NCI-H82 treated with DMSO at 0.1 percent for 48 hours (cell line): ENCODE data around the gene MYADML2.
A peak's percentile ranks its signal among the peaks of the same experiment; 100 is the strongest.

Experiments
- DNase-seq: peaks from one replicate; lab custom pipeline; 2025; ENCODE audit not compliant: unreplicated experiment; lab: John Stamatoyannopoulos, UW

MYADML2 gene

GRCh38 chr17:81978524-81979298, 31.7 kb upstream of the MYADML2 start:
- no peak for DNase-seq

- DNase-seq: peak; percentile 64
These were observed 30.3 kb upstream of the MYADML2 start, which contains the start of gene ASPSCR1 for GRCh38 chr17:81977211-81977808. Gene ASPSCR1, plus strand, starts transcription at chr17:81977629. Its CDS starts 18 bp downstream, at chr17:81977647.

GRCh38 chr17:81976332-81977210, 29.5 kb upstream of the MYADML2 start:
- no peak for DNase-seq

GRCh38 chr17:81973432-81973831, 26.4 kb upstream of the MYADML2 start:
- DNase-seq: no peak

- no peak for DNase-seq
These were observed 22.1 kb upstream of the MYADML2 start for GRCh38 chr17:81968850-81969812.

- DNase-seq: no peak
These were observed 21.3 kb upstream of the MYADML2 start for GRCh38 chr17:81968396-81968745.

- DNase-seq: peak; percentile 79
These were observed 20.7 kb upstream of the MYADML2 start for GRCh38 chr17:81967533-81968395.

GRCh38 chr17:81967244-81967532, 20.2 kb upstream of the MYADML2 start:
- no peak for DNase-seq

- peak; percentile 66 for DNase-seq
These were observed 19.6 kb upstream of the MYADML2 start for GRCh38 chr17:81966343-81967243.

- DNase-seq: no peak
These were observed 17.2 kb upstream of the MYADML2 start for GRCh38 chr17:81964081-81964849.

GRCh38 chr17:81962499-81963441, 15.7 kb upstream of the MYADML2 start:
- DNase-seq: no peak

GRCh38 chr17:81961521-81962498, 14.8 kb upstream of the MYADML2 start:
- DNase-seq: no peak

- no peak for DNase-seq
These were observed 14.1 kb upstream of the MYADML2 start, which contains the start of gene NOTUM for GRCh38 chr17:81961087-81961511. Gene NOTUM, minus strand, starts transcription at chr17:81961187. Its CDS starts 278 bp downstream, at chr17:81960909.

- no peak for DNase-seq
These were observed 13.3 kb upstream of the MYADML2 start for GRCh38 chr17:81960130-81960958.
